Activated CD4-positive, alpha-beta T cell treated with anti-CD3 and anti-CD28 coated beads for 36 hours (primary cell): ENCODE measurements around the gene ALK. TPM values are rescaled to one million over a fixed set of nuclear protein-coding genes. Genes with fewer than 3 reads are reported as not detected.

ENCODE experiments used
- ATAC-seq: fragments of 200-7000 bp; cut with Tn5 transposase; one replicate; pipeline ENCODE4 v1.10.0; 2021; ENCODE audit warnings: mild to moderate bottlenecking, moderate library complexity
- CTCF ChIA-PET: fragments of 350-600 bp; sonication (Branson Sonifier 250); formaldehyde crosslinking; loops from one replicate; lab custom pipeline; 2021; ENCODE audit warnings: antibody characterized with exemption; lab: Charles Lee
- POLR2A ChIA-PET: fragments of 350-600 bp; sonication (Branson Sonifier 250); formaldehyde crosslinking; loops from one replicate; lab custom pipeline; 2021; ENCODE audit warnings: antibody characterized with exemption, inconsistent platforms; lab: Charles Lee
- DNase-seq: peaks from one replicate; pipeline ENCODE4 v3.0.0-alpha.2; 2020
- H3K27ac Mint-ChIP-seq: one replicate; pipeline ENCODE4 v1.8.0; 2021; ENCODE audit warnings: mixed read lengths
- H3K27me3 Mint-ChIP-seq: one replicate; pipeline ENCODE4 v1.8.0; 2021; ENCODE audit warnings: mixed read lengths
- H3K36me3 Mint-ChIP-seq: one replicate; pipeline ENCODE4 v1.8.0; 2021; ENCODE audit warnings: low read depth, mixed read lengths
- H3K4me1 Mint-ChIP-seq: one replicate; pipeline ENCODE4 v1.8.0; 2021; ENCODE audit warnings: mixed read lengths
- H3K4me3 Mint-ChIP-seq: one replicate; pipeline ENCODE4 v1.8.0; 2021; ENCODE audit warnings: mild to moderate bottlenecking, moderate library complexity, mixed read lengths
- H3K9me3 Mint-ChIP-seq: one replicate; pipeline ENCODE4 v1.8.0; 2021; ENCODE audit warnings: low read depth, mixed read lengths
- intact Hi-C, 2 experiments: fragments of 100-400 bp; cut with DNase I in 1 of 2; cut with micrococcal nuclease in 1 of 2; formaldehyde crosslinking; loops; one replicate each; pipeline versions ENCODE4 v1.14.2 to v1.15.1; 2022 to 2024; cut with DNase I, micrococcal nuclease
- total RNA-seq, 2 experiments: library from RNA; stranded (reverse); gene quantifications; one replicate each; pipeline ENCODE4 v1.2.3, GENCODE V29; 2021

The ALK gene
- total RNA-seq, 2 experiments from 2014 or later: not detected

DNA sequence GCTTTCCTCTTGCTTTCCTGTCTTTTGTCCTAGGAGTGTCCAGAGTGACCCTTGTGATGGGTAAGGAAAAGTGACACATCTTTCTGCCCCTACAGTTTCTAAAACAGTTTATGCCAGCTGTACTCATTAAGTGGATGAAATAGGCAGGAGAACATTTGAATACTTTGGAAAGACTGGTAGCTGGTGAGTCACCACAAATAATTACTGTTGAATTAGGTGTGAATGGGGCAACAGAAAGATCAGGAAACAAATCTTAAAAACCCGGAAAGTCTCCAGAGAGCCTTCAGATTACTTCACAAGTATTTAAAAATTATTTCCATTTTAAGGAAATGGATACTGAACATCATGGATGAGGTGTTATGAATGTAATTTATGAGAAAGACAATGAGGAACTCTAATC lies 527.7 kb downstream of the ALK start:
- Mint-ChIP-seq H3K9me3 (no peaks in the 10 kb centered on the region), H3K4me3 (no peak overlapping the region), H3K27me3 (peaks cover 15% of the 10 kb centered on the region), H3K36me3 (no peaks in the 10 kb centered on the region), H3K27ac (no peak overlapping the region), H3K4me1 (no peaks in the 10 kb centered on the region)
- CTCF ChIA-PET: no interaction called here
- DNase-seq (no peak), ATAC-seq (no peak)
- POLR2A ChIA-PET: no interaction called here
- intact Hi-C loops: no loop called here

DNA sequence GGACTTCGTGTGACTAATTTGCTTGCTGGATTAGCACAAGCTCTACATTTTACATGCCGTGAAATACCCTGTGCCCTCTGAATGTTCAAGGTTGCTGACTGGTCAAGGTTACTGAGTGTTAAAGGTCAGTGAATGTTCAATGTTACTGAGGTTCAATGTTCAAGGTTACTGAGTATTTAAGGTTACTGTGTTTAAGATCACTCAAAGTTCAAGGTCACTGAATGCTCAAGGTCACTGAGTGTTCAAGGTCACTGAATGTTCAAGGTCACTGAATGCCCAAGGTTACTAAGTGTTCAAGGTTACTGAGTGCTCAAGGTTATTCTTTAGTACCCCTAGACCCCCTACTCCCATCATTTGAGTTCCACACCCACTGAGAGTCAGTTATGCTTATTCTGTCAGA lies 528.6 kb downstream of the ALK start:
- H3K27me3 Mint-ChIP-seq: peaks cover 15% of the 10 kb centered on the region
- ChIA-PET POLR2A (no interaction called here), CTCF (no interaction called here)
- intact Hi-C loops: no loop called here
- H3K4me3 Mint-ChIP-seq: no peak overlapping the region
- no peak for ATAC-seq
- no peak for DNase-seq
- H3K27ac Mint-ChIP-seq: no peak overlapping the region
- H3K4me1 Mint-ChIP-seq: no peaks in the 10 kb centered on the region
- H3K36me3 Mint-ChIP-seq: no peaks in the 10 kb centered on the region
- no peaks in the 10 kb centered on the region for H3K9me3 Mint-ChIP-seq

- no peak for ATAC-seq
- no peaks in the 10 kb centered on the region for H3K9me3 Mint-ChIP-seq
- H3K27ac Mint-ChIP-seq: no peak overlapping the region
- ChIA-PET POLR2A (no interaction called here), CTCF (no interaction called here)
- H3K4me1 Mint-ChIP-seq: no peaks in the 10 kb centered on the region
- no peak for DNase-seq
- no peaks in the 10 kb centered on the region for H3K36me3 Mint-ChIP-seq
- no peak overlapping the region for H3K4me3 Mint-ChIP-seq
- peaks cover 11% of the 10 kb centered on the region for H3K27me3 Mint-ChIP-seq
- intact Hi-C loops: no loop called here
Measured at GRCh38 chr2:29390136-29390535, 531.2 kb downstream of the ALK start.

DNA sequence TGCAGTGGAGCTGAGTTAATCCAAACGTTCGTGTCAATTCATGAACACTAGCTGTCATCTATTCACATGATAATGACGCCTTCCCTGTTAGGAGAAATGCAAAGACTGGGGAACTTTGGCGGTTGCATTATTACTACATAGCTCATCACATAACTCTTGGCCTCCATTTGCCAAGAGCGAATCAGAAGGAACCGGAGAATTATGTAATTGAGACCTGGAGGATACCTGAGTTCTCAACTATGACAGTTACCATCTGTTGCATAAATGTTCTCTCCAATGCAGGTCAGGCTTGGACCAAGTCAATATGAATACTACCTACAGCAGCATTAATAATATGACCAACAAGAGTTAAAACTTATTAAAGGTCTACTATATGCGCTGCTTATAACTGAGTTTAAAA lies 531.7 kb downstream of the ALK start:
- no peaks in the 10 kb centered on the region for H3K36me3 Mint-ChIP-seq
- POLR2A ChIA-PET: no interaction called here

DNA sequence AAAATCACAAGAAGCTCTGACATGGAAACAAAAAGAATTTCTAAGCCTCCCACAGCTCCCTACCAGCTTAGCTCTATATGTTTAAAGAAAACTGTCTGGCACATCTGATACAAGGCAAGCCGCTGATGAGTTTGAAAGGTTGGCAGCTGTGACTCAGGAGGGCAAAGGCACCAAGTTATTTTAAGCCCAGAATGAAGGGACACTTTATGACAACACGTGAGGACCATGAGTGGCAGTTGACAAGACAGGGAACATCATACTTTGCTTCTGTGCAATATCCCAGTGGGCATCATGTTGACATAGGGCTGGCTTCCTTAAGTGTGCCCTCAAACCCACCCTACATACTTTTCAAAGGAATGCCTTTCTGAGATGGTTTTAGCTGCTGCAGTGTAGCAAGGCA lies 533.3 kb downstream of the ALK start:
- ATAC-seq (no peak), DNase-seq (no peak)
- H3K27me3 Mint-ChIP-seq: peaks cover 5% of the 10 kb centered on the region
- H3K4me3 Mint-ChIP-seq: no peak overlapping the region
- ChIA-PET CTCF (no interaction called here), POLR2A (no interaction called here)
- no peaks in the 10 kb centered on the region for H3K9me3 Mint-ChIP-seq
- no peaks in the 10 kb centered on the region for H3K36me3 Mint-ChIP-seq
- no peak overlapping the region for H3K27ac Mint-ChIP-seq
- H3K4me1 Mint-ChIP-seq: no peaks in the 10 kb centered on the region
- intact Hi-C loops: no loop called here

More for the DNA sequence above, 531.7 kb downstream of the ALK start:
- Mint-ChIP-seq H3K9me3 (no peaks in the 10 kb centered on the region), H3K27me3 (peaks cover 11% of the 10 kb centered on the region), H3K4me1 (no peaks in the 10 kb centered on the region), H3K4me3 (no peak overlapping the region), H3K27ac (no peak overlapping the region)
- CTCF ChIA-PET: no interaction called here
- intact Hi-C loops: no loop called here
- DNase-seq: no peak
- ATAC-seq: no peak

GRCh38 chr2:29382486-29382885 lies 538.9 kb downstream of the ALK start:
- ATAC-seq (no peak), DNase-seq (no peak)
- H3K27ac Mint-ChIP-seq: no peak overlapping the region
- ChIA-PET POLR2A (no interaction called here), CTCF (interaction anchor here (0.6 kb wide), 1 partner anchor 221 kb away, joined by 3 read pairs; no protein-coding TSS in a partner anchor)
- intact Hi-C loops: no loop called here
- H3K36me3 Mint-ChIP-seq: no peaks in the 10 kb centered on the region
- H3K27me3 Mint-ChIP-seq: peaks cover 11% of the 10 kb centered on the region
- no peaks in the 10 kb centered on the region for H3K9me3 Mint-ChIP-seq
- H3K4me1 Mint-ChIP-seq: no peaks in the 10 kb centered on the region
- H3K4me3 Mint-ChIP-seq: no peak overlapping the region

- no peak for ATAC-seq
- intact Hi-C loops: no loop called here
- Mint-ChIP-seq H3K9me3 (no peaks in the 10 kb centered on the region), H3K27ac (no peak overlapping the region), H3K4me1 (no peaks in the 10 kb centered on the region), H3K36me3 (no peaks in the 10 kb centered on the region), H3K27me3 (peaks cover 11% of the 10 kb centered on the region), H3K4me3 (no peak overlapping the region)
- no peak for DNase-seq
- POLR2A ChIA-PET: no interaction called here
- CTCF ChIA-PET: no interaction called here
Measured at GRCh38 chr2:29377788-29378187, 543.6 kb downstream of the ALK start.

GRCh38 chr2:29376541-29376940 lies 544.8 kb downstream of the ALK start:
- CTCF ChIA-PET: no interaction called here
- no peak overlapping the region for H3K4me3 Mint-ChIP-seq
- intact Hi-C loops: no loop called here
- no peaks in the 10 kb centered on the region for H3K4me1 Mint-ChIP-seq
- no peak for ATAC-seq
- DNase-seq: no peak
- POLR2A ChIA-PET: no interaction called here
- H3K36me3 Mint-ChIP-seq: no peaks in the 10 kb centered on the region
- peaks cover 9% of the 10 kb centered on the region for H3K27me3 Mint-ChIP-seq
- H3K27ac Mint-ChIP-seq: no peak overlapping the region
- no peaks in the 10 kb centered on the region for H3K9me3 Mint-ChIP-seq

DNA sequence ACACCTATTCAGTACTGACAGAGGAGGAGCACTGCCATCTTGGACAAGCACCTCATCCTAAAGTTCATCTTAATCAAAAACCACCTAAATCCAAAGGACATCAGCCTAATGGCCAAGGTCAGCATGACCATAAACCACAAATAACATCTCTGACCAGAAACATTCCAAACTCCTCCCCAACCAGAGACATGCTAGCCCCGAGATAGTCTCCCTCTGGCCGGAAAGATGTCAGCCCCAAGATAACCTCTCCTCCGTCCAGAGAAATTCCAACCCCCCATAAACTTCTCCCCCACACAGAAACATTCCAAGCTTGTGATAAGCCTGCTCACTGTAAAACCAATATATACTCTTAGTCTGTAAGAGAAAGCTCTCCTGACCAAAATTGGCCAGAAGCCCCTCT lies 545.5 kb downstream of the ALK start:
- Mint-ChIP-seq H3K27ac (no peak overlapping the region), H3K36me3 (no peaks in the 10 kb centered on the region), H3K27me3 (peaks cover 8% of the 10 kb centered on the region), H3K4me3 (no peak overlapping the region), H3K9me3 (no peaks in the 10 kb centered on the region), H3K4me1 (no peaks in the 10 kb centered on the region)
- no peak for DNase-seq
- ChIA-PET POLR2A (no interaction called here), CTCF (no interaction called here)
- ATAC-seq: no peak
- intact Hi-C loops: no loop called here

- ChIA-PET POLR2A (no interaction called here), CTCF (interaction anchor here (0.7 kb wide), 1 partner anchor 27 kb away, joined by 3 read pairs; no protein-coding TSS in a partner anchor)
- intact Hi-C loops: no loop called here
- DNase-seq: no peak
- H3K27me3 Mint-ChIP-seq: peaks cover 10% of the 10 kb centered on the region
- H3K4me3 Mint-ChIP-seq: no peak overlapping the region
- H3K36me3 Mint-ChIP-seq: no peaks in the 10 kb centered on the region
- H3K27ac Mint-ChIP-seq: no peak overlapping the region
- ATAC-seq: no peak
- H3K9me3 Mint-ChIP-seq: no peaks in the 10 kb centered on the region
- no peaks in the 10 kb centered on the region for H3K4me1 Mint-ChIP-seq
Measured at GRCh38 chr2:29374823-29375222, 546.6 kb downstream of the ALK start.

- POLR2A ChIA-PET: no interaction called here
- no peak overlapping the region for H3K27ac Mint-ChIP-seq
- H3K4me1 Mint-ChIP-seq: no peaks in the 10 kb centered on the region
- ATAC-seq (no peak), DNase-seq (no peak)
- no peaks in the 10 kb centered on the region for H3K9me3 Mint-ChIP-seq
- CTCF ChIA-PET: no interaction called here
- peaks cover 15% of the 10 kb centered on the region for H3K27me3 Mint-ChIP-seq
- H3K4me3 Mint-ChIP-seq: no peak overlapping the region
- intact Hi-C loops: no loop called here
- no peaks in the 10 kb centered on the region for H3K36me3 Mint-ChIP-seq
Measured at GRCh38 chr2:29373870-29374269, 547.5 kb downstream of the ALK start.

- Mint-ChIP-seq H3K27me3 (peaks cover 19% of the 10 kb centered on the region), H3K36me3 (no peaks in the 10 kb centered on the region), H3K4me1 (no peaks in the 10 kb centered on the region), H3K9me3 (no peaks in the 10 kb centered on the region), H3K27ac (no peak overlapping the region), H3K4me3 (no peak overlapping the region)
- no peak for ATAC-seq
- ChIA-PET CTCF (no interaction called here), POLR2A (no interaction called here)
- intact Hi-C loops: no loop called here
- no peak for DNase-seq
Measured at GRCh38 chr2:29372185-29372584, 549.2 kb downstream of the ALK start.
